ENCODE measurements around the gene IGFBP1. TPM values are rescaled to one million over a fixed set of nuclear protein-coding genes. Genes with fewer than 3 reads are reported as not detected.

The IGFBP1 gene
- total and polyA plus RNA-seq, 9 of the 15 experiments (the other 6 are each of a cell fraction or from before 2014, with no cell fraction given) = not detected

DNA sequence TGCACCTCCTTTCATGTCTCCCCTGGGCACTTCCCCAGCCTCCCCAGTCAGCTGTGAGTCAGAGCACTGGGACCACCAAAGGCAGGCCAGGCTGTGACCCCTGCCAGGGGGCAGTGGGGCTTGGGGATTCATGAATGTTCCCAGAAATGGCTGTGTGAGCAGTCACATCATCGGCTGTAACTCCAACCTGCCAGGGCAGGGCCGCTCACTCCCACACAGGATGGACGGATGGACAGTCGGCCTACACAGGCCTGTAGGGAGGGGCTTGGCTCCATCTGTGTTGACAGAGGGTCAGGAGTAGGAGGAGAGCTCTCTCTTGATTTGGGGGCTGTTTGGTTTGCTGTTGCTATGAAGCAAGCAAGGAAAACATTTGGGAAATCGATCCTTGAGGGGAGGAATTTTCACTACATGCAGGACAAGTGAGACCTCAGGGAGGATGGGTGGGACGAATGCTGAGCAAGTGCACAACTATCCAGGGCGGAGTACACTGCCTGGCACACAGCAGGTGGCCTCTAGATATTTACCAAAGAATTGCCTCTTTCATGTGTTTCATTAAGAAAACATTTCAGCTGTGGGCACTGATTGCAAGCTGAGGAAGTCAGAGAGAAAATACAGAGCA is 2.9 kb upstream of the IGFBP1 start:
- no peak for FAIRE-seq
- H2AFZ ChIP-seq (ENCODE audit: low read depth, low read length) = no peak overlapping the region
- DNase-seq (ENCODE audit: extremely low read depth in 1 of 4, low spot score in 3 of 4) = no peak
- H3K4me1 ChIP-seq (replicated peaks in 1 of 2; ENCODE audit: control insufficient read depth in 2 of 2, insufficient read depth in 2 of 2, low read length in 2 of 2) = peaks cover 0 to 6% of the 10 kb centered on the region in 2 experiments; a peak in 2 of 5 replicates
- in situ Hi-C loops (cut with MboI) = no loop called here
- H3K9me1 ChIP-seq (ENCODE audit: control insufficient read depth, insufficient read depth, low read length) = no peaks in the 10 kb centered on the region
- ChIA-PET CTCF (ENCODE audit: low intra/inter-chr PET ratio) (no interaction called here), POLR2A (no interaction called here)
- H3K4me2 ChIP-seq (ENCODE audit: insufficient read depth, low read length) = no peak overlapping the region
- TF ChIP-seq, protein P1, sequence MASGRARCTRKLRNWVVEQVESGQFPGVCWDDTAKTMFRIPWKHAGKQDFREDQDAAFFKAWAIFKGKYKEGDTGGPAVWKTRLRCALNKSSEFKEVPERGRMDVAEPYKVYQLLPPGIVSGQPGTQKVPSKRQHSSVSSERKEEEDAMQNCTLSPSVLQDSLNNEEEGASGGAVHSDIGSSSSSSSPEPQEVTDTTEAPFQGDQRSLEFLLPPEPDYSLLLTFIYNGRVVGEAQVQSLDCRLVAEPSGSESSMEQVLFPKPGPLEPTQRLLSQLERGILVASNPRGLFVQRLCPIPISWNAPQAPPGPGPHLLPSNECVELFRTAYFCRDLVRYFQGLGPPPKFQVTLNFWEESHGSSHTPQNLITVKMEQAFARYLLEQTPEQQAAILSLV (tag; IDR thresholded peaks at IDR 0.05) = no peak
- TF ChIP-seq, protein P2, sequence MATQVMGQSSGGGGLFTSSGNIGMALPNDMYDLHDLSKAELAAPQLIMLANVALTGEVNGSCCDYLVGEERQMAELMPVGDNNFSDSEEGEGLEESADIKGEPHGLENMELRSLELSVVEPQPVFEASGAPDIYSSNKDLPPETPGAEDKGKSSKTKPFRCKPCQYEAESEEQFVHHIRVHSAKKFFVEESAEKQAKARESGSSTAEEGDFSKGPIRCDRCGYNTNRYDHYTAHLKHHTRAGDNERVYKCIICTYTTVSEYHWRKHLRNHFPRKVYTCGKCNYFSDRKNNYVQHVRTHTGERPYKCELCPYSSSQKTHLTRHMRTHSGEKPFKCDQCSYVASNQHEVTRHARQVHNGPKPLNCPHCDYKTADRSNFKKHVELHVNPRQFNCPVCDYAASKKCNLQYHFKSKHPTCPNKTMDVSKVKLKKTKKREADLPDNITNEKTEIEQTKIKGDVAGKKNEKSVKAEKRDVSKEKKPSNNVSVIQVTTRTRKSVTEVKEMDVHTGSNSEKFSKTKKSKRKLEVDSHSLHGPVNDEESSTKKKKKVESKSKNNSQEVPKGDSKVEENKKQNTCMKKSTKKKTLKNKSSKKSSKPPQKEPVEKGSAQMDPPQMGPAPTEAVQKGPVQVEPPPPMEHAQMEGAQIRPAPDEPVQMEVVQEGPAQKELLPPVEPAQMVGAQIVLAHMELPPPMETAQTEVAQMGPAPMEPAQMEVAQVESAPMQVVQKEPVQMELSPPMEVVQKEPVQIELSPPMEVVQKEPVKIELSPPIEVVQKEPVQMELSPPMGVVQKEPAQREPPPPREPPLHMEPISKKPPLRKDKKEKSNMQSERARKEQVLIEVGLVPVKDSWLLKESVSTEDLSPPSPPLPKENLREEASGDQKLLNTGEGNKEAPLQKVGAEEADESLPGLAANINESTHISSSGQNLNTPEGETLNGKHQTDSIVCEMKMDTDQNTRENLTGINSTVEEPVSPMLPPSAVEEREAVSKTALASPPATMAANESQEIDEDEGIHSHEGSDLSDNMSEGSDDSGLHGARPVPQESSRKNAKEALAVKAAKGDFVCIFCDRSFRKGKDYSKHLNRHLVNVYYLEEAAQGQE (IDR thresholded peaks at IDR 0.05; ENCODE audit: borderline replicate concordance) = no peak
- TF ChIP-seq, protein P2 (CRISPR knock-in tag; IDR thresholded peaks at IDR 0.05; ENCODE audit: low read depth) = no peak
- no peaks in the 10 kb centered on the region for H3K79me2 ChIP-seq (ENCODE audit: control insufficient read depth, insufficient read depth, low read length)
- no peak overlapping the region for H3K9ac ChIP-seq (ENCODE audit: insufficient read depth in 1 of 2, low read depth in 2 of 2, low read length in 2 of 2)
- 0% methylated on average over 7 of the region's 7 CpGs for WGBS (ENCODE audit: insufficient coverage, low coverage, missing lambda C conversion rate)
- peaks cover 7 to 45% of the 10 kb centered on the region in 2 experiments; a peak in 4 of 5 replicates for H3K27me3 ChIP-seq (ENCODE audit: control insufficient read depth in 2 of 2, insufficient read depth in 2 of 2, low read length in 2 of 2)
- no peak for ATAC-seq
- no peaks in the 10 kb centered on the region for H4K20me1 ChIP-seq (replicated peaks; ENCODE audit: control insufficient read depth, insufficient read depth, low read length)
- no peaks in the 10 kb centered on the region for H3K36me3 ChIP-seq (ENCODE audit: control insufficient read depth, insufficient read depth, low read length)
- BruUV-seq (replicated peaks) = no TSS peak
- no peak overlapping the region for H3K4me3 ChIP-seq
- intact Hi-C loops (cut with micrococcal nuclease) = no loop called here
- no peak overlapping the region for H3K27ac ChIP-seq (ENCODE audit: extremely low read depth, low read depth, low read length)
- H3K9me3 ChIP-seq (replicated peaks; ENCODE audit: control insufficient read depth, insufficient read depth, low read depth, low read length) = no peaks in the 10 kb centered on the region

All from K562 (cell line).